Occipital lobe (tissue), 2 donors: ENCODE data around the gene ZNF740. TPM values are rescaled to one million over a fixed set of nuclear protein-coding genes. Genes with fewer than 3 reads are reported as not detected.
"Not testable (repeated sequence)": the region's sequence is repeated elsewhere in the genome, so short reads cannot be mapped to it uniquely, and the experiment has no call there.

Source experiments
- DNase-seq: peaks from one replicate; lab custom pipeline; 2025; lab: John Stamatoyannopoulos, UW
- total RNA-seq: library from RNA; depleted of rRNA; stranded (reverse); fragments of >200 nt; gene quantifications from one replicate; pipeline ENCODE4 v1.2.3, GENCODE V29; 2014

Gene ZNF740
- total RNA-seq, result 19.7 TPM

DNA sequence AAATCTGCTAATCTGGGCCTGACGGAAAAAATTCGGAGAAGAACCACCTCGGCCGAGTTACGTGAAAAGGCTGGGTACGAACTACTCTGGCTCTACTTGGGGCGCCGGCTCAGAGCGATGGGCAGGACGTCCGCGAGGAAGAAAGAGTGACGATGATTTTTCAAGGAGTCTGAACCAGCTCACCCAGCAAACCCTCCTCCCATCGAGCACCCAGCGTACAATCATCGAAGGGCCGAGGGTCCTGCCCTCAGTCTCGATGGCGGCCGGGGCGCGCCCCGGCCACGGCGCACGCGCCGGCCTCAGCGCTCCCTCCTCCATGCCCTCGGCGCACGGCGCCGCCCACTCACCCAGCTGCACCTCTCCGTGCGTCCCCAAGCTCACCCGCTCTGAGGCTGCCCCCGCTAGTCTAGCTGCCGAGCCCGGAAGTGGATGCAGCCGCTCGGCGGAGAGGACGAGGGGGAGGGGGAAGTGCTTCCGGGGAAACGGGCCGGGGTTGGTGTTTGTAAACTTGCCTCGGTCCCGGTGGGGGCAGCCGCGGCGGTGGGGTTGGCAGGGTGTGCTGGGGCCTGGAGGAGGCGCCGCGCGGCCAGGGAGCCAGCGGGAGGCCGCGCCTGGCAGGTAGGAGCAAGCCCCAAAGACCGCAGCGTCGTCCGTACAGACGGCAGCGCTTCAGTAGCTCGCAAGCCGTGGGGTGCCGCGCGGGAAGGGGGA lies at the start of gene ZNF740, which contains the start of gene CSAD:
Gene ZNF740, plus strand, starts transcription at position 503 of the 711 bp plus-strand sequence. CDS start 1,262 bp downstream, outside the sequence.
Gene CSAD, minus strand, starts transcription at position 706 of the 711 bp plus-strand sequence. CDS start 7,455 bp downstream, outside the sequence.
- peak; percentile 97 for DNase-seq

GRCh38 chr12:53131844-53132243 lies 48.7 kb upstream of the ZNF740 start:
- DNase-seq, result no peak

DNA sequence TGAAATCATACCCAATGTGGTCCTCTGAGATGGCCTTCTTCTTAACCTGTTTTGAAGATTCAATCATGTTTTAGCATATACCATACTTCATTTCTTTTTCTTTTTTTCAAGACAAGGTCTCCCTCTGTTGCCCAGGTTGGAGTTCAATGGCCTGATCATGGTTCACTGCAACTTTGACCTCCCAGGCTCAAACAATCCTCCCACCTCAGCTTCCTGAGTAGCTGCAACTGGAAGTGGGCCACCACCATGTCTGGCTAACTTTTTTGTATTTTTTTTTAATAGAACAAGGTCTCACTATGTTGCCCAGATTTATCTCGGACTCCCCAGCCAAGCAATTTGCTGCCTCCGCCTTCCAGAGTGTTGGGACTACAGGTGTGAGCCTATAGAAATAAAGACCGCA lies 46.8 kb upstream of the ZNF740 start:
- no peak for DNase-seq

- no peak for DNase-seq
Observed at GRCh38 chr12:53143355-53143754, 37.2 kb upstream of the ZNF740 start.

DNA sequence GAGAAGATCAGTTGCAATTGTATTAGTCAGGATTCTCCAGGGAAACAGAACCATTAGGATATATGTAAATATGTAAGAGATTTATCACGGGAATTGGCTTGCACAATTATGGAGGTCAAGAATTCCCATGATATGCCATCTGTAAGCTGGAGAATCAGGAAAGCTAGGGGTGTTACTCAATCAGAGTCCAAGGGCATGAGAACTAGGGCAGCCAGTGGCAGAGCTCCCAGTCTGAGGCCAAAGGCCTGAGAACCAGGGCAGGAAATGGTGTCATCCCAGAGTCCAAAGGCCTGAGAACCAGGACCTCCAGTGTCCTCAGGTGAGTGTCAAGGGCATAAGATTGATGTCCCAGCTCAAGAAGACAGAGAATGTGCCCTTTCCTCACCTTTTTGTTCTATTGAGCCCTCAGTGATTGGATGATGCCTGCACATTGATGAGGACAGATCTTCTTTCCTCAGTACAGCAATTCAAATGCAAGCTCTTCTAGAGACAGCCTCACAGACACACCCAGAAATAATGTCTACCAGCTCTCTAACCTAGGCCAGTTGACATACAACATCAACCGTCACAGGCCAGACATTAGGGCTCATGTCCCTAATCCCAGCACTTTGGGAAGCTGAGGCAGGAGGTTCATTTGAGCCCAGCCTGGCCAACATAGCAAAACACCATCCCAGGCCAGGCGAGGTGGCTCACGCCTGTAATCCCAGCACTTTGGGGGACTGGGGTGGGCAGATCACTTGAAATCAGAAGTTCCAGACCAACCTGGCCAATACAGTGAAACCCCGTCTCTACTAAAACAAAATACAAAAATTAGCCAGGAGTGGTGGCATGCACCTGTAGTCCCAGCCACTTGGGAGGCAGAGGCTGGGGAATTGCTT lies 34.9 kb upstream of the ZNF740 start:
- DNase-seq, result no peak

DNA sequence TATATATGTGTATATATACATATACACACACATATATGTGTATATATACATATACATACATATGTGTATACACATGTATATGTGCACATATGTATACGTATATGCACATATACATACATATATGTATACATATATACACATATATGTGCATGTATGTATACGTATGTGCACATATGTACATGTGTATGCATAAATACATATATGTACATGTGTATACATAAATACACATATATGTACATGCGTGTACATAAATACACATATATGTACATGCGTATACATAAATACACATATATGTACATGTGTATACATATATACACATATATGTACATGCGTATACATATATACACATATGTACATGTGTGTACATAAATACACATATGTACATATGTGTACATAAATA lies 33.3 kb upstream of the ZNF740 start:
- no peak for DNase-seq

GRCh38 chr12:53147653-53148052 lies 32.9 kb upstream of the ZNF740 start:
- DNase-seq, result no peak

GRCh38 chr12:53151039-53151438 lies 29.5 kb upstream of the ZNF740 start:
- DNase-seq, result no peak

DNA sequence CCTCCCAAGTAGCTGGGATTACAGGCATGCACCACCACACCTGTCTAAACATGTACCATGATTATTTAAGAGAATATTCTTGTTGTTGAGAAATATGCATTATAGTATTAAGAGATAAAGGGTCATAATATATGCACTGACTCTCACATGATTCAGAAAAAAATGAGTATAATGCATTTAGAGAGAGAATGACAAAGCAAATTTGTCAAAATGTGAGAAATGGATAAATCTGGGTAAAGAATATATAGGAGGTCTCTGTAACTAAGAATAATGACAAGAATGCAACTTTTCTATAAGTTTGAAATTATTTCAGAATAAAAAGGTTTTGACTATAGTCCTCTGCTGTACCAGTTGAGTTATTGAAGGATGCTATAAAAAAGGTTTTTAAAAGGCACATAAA lies 28.1 kb upstream of the ZNF740 start:
- no peak for DNase-seq

- peak; percentile 42 for DNase-seq
Observed at GRCh38 chr12:53159195-53159839, 21.2 kb upstream of the ZNF740 start.

- DNase-seq, result no peak
Observed at GRCh38 chr12:53160000-53160399, 20.5 kb upstream of the ZNF740 start.

- no peak for DNase-seq
Observed at GRCh38 chr12:53160673-53161072, 19.8 kb upstream of the ZNF740 start.

DNA sequence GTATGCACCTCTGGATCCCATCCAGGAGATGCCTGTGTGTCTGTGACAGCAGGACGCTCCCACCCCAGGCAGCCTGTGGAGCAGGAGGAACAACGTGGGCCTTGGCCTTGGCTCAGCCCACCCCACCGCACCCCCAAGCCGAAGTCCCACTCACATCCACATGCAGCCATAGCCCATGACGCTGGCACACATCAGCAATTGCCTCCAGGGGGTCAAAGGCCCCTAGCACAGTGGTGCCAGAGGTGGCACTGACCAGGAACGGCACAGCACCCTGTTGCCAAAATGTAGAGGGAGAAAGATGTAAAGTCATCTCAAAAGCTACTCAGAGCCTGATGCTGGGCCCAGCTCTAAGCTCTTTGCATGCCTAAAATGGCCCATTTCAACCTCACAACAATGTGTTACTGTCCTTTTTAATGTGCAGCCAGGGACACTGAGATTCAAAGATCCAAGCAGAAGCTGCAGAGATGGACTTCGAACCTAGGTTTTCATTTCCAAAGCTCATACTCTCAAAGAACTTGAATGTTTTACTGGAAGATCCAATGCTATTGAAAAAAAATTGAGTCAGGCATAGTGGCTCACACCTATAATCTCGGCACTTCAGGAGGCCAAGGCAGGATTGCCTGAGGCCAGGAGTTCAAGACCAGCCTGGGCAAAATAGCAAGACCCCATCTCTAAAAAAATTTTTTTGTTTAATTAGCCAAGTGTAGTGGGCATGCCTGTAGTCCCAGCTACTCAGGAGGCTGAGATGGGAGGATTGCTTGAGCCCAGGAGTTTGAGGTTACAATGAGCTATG lies 19.2 kb upstream of the ZNF740 start:
- no peak for DNase-seq

- DNase-seq, result not testable (repeated sequence)
Observed at GRCh38 chr12:53163008-53163407, 17.5 kb upstream of the ZNF740 start.

GRCh38 chr12:53166837-53167236 lies 13.7 kb upstream of the ZNF740 start:
- no peak for DNase-seq

DNA sequence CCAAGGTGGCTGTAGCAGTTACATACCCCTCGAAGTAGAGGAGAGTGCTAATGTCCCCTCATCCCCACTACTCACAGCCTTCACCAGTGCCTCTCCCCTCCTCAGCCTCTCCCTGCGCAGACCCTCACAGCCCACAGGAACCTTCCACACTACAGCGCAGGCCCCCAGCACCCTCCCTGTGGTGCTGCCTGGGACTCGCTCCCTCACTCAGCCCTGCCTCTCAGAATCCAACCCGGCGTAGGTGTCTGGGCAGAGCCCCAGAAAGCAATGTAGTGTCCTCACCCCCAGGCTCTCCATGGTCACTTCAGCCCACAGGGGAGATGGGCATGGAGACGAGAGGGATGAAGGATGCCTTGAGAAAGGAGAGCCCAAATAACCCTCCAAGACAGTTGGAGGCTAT lies 10.9 kb upstream of the ZNF740 start:
- DNase-seq, result no peak

GRCh38 chr12:53170215-53170614 lies 10.3 kb upstream of the ZNF740 start:
- DNase-seq, result no peak

DNA sequence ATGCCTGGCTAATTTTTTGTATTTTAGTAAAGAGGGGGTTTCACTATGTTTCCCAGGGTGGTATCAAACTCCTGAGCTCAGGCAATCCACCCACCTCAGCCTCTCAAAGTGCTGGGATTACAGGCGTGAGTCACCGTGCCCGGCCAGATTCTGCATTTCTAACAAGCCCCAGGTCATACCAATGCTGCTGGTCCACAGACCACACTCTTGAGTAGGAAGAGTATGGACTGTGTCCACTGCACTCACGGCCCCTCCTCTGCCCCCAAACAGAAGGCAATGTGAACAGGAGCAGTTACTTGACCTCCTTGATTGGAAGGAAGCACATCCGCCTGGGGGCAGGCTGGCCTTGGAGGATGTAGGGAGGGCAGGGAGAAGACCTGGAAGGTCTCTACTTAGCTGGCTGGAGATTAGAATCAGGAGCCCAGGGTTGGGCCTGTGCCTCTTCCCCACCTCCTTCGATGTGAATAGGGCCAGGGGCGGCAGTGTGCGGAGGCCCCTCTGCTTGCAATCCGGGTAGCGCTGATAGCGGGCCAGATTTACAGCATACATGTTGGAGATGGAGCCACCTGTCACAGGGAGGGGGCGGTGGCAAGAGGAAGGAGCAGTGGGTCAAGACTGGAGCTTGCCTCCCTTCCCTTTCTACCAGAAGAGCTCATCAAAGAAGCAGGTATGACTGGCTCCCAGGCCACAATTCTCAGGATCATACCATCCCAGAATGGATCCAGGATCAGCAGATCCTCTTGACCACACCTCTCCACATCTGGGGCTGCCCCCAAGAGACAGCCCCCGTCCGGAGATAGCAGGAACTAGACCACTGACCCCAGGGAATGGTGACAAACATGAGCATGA lies 9.4 kb upstream of the ZNF740 start:
- no peak for DNase-seq

DNA sequence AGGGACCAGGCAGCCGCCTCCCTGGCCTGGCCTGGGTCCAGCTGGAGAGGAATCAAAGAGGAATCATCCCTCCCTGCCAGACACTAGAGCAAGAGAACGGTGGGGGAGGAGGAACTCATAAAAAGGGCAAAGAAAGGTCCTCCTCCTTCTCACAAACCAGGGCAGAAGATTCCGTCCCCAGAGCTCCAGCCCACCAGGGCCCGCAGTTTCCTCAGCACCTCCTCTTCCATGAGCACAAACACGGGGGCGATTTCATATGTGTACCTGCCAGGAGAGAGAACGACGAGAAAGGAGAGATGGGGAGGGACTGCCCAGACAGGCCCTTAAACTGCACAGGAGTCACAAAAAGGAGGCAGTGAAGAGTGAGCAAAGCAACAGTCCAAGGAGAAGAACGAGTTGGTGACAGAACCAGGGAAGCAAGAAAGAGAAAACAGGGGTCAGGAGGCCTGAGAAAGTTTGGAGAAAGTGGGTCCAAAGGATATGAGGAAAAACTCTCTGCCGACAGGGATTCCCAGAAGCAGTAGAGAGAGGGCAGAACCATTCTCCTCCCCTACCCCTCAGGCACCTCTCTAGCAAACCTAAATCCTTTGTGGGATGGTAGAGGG lies 8.7 kb upstream of the ZNF740 start:
- DNase-seq, result no peak

GRCh38 chr12:53172352-53172751 lies 8.2 kb upstream of the ZNF740 start:
- DNase-seq, result no peak
